ENCODE results near the gene TOM1L1. TPM values are rescaled to one million over a fixed set of nuclear protein-coding genes. Genes with fewer than 3 reads are reported as not detected.

TOM1L1 gene
- total and polyA plus RNA-seq, 2 of the 8 experiments (the other 6 are each of a cell fraction or from before 2014, with no cell fraction given), result 47.0 to 60.8 TPM

DNA sequence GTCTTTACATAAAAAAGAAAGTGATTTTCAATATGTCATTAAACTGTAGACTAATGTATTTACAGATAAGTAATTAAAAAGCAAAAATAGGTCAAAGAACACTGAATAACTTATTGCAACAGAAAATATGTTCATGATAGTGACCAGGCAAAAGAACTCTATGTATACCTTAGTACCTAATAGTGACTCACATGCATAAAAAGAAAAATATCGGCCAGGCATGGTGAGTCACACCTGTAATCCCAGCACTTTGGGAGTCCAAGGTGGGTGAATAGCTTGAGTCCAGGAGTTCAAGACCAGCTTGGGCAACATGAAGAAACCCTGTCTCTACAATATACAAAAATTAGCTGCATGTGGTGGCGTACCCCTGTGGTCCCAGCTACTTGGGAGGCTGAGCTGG lies 33.0 kb upstream of the TOM1L1 start (continued):
- TF ChIP-seq, protein P1, sequence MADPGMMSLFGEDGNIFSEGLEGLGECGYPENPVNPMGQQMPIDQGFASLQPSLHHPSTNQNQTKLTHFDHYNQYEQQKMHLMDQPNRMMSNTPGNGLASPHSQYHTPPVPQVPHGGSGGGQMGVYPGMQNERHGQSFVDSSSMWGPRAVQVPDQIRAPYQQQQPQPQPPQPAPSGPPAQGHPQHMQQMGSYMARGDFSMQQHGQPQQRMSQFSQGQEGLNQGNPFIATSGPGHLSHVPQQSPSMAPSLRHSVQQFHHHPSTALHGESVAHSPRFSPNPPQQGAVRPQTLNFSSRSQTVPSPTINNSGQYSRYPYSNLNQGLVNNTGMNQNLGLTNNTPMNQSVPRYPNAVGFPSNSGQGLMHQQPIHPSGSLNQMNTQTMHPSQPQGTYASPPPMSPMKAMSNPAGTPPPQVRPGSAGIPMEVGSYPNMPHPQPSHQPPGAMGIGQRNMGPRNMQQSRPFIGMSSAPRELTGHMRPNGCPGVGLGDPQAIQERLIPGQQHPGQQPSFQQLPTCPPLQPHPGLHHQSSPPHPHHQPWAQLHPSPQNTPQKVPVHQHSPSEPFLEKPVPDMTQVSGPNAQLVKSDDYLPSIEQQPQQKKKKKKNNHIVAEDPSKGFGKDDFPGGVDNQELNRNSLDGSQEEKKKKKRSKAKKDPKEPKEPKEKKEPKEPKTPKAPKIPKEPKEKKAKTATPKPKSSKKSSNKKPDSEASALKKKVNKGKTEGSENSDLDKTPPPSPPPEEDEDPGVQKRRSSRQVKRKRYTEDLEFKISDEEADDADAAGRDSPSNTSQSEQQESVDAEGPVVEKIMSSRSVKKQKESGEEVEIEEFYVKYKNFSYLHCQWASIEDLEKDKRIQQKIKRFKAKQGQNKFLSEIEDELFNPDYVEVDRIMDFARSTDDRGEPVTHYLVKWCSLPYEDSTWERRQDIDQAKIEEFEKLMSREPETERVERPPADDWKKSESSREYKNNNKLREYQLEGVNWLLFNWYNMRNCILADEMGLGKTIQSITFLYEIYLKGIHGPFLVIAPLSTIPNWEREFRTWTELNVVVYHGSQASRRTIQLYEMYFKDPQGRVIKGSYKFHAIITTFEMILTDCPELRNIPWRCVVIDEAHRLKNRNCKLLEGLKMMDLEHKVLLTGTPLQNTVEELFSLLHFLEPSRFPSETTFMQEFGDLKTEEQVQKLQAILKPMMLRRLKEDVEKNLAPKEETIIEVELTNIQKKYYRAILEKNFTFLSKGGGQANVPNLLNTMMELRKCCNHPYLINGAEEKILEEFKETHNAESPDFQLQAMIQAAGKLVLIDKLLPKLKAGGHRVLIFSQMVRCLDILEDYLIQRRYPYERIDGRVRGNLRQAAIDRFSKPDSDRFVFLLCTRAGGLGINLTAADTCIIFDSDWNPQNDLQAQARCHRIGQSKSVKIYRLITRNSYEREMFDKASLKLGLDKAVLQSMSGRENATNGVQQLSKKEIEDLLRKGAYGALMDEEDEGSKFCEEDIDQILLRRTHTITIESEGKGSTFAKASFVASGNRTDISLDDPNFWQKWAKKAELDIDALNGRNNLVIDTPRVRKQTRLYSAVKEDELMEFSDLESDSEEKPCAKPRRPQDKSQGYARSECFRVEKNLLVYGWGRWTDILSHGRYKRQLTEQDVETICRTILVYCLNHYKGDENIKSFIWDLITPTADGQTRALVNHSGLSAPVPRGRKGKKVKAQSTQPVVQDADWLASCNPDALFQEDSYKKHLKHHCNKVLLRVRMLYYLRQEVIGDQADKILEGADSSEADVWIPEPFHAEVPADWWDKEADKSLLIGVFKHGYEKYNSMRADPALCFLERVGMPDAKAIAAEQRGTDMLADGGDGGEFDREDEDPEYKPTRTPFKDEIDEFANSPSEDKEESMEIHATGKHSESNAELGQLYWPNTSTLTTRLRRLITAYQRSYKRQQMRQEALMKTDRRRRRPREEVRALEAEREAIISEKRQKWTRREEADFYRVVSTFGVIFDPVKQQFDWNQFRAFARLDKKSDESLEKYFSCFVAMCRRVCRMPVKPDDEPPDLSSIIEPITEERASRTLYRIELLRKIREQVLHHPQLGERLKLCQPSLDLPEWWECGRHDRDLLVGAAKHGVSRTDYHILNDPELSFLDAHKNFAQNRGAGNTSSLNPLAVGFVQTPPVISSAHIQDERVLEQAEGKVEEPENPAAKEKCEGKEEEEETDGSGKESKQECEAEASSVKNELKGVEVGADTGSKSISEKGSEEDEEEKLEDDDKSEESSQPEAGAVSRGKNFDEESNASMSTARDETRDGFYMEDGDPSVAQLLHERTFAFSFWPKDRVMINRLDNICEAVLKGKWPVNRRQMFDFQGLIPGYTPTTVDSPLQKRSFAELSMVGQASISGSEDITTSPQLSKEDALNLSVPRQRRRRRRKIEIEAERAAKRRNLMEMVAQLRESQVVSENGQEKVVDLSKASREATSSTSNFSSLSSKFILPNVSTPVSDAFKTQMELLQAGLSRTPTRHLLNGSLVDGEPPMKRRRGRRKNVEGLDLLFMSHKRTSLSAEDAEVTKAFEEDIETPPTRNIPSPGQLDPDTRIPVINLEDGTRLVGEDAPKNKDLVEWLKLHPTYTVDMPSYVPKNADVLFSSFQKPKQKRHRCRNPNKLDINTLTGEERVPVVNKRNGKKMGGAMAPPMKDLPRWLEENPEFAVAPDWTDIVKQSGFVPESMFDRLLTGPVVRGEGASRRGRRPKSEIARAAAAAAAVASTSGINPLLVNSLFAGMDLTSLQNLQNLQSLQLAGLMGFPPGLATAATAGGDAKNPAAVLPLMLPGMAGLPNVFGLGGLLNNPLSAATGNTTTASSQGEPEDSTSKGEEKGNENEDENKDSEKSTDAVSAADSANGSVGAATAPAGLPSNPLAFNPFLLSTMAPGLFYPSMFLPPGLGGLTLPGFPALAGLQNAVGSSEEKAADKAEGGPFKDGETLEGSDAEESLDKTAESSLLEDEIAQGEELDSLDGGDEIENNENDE (IDR thresholded peaks at IDR 0.05; ENCODE audit: insufficient replicate concordance, low read length), result no peak
